Astrocyte (in vitro differentiated cells and primary cell): ENCODE measurements around the gene CEACAM16.

ENCODE experiments used
- EZH2 ChIP-seq: IDR thresholded peaks from 2 replicates; pipeline ENCODE4 v1.6.1; 2012; ENCODE audit warnings: mild to moderate bottlenecking, low read length, inconsistent platforms; ENCODE audit not compliant: insufficient read depth
- TF ChIP-seq, protein P1 (sequence below): IDR thresholded peaks from 2 replicates; pipeline ENCODE4 v1.5.1; 2011; ENCODE audit warnings: low read depth, mild to moderate bottlenecking, inconsistent platforms, low read length, moderate library complexity; ENCODE audit not compliant: insufficient read depth

DNA sequence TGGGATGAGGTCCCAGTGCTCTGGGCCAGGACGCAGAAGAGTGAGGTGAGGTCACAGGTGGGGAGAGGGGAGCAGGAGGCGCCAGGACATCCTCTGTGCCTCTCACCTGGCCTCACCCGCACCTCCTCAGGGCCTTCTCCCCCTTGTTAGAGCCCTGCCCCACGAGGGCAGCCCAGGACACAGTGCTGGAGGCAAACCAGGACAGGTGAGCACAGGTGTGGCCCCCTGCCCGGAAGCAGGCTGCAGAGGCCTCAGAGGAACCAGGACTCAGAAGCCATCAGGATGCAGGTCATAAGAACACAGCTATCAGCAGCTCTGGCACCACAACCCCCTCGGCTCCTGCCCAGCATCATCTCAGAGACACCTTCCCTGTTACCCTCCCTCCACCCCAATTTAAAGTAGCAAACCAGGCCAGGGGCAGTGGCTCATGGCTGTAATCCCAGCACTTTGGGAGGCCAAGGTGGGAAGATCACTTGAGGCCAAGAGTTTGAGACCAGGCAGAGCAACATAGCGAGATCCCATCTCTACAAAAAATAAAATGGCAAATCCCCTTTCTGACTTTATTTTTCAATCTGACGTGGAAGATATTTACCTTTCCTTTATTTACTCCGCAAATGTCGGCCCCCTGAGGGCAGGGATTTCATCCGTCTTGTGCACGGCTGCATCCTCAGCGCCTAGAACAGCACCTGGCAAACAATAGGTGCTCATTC, at the start of gene CEACAM16:
- TF ChIP-seq, protein P1, sequence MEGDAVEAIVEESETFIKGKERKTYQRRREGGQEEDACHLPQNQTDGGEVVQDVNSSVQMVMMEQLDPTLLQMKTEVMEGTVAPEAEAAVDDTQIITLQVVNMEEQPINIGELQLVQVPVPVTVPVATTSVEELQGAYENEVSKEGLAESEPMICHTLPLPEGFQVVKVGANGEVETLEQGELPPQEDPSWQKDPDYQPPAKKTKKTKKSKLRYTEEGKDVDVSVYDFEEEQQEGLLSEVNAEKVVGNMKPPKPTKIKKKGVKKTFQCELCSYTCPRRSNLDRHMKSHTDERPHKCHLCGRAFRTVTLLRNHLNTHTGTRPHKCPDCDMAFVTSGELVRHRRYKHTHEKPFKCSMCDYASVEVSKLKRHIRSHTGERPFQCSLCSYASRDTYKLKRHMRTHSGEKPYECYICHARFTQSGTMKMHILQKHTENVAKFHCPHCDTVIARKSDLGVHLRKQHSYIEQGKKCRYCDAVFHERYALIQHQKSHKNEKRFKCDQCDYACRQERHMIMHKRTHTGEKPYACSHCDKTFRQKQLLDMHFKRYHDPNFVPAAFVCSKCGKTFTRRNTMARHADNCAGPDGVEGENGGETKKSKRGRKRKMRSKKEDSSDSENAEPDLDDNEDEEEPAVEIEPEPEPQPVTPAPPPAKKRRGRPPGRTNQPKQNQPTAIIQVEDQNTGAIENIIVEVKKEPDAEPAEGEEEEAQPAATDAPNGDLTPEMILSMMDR, result no peak
- no peak for TF ChIP-seq EZH2
